Endothelial cell of umbilical vein (primary cell): ENCODE data around the gene KLC1. TPM values are rescaled to one million over a fixed set of nuclear protein-coding genes. Genes with fewer than 3 reads are reported as not detected.

Experiments
- BruUV-seq: library from RNA; stranded (reverse); fragments of 400-500 nt; replicated peaks from 2 replicates; lab custom pipeline; 2021; lab: Mats Ljungman, UMichigan
- CTCF ChIA-PET: fragments of 300-600, 350-600 bp; sonication (Branson Sonifier 250); formaldehyde crosslinking; loops from one replicate; lab custom pipeline; 2021; ENCODE audit warnings: antibody characterized with exemption, inconsistent platforms; lab: Charles Lee
- POLR2A ChIA-PET: fragments of 300-600, 350-600 bp; sonication (Branson Sonifier 250); formaldehyde crosslinking; loops from one replicate; lab custom pipeline; 2021; ENCODE audit warnings: antibody characterized with exemption, inconsistent platforms; lab: Charles Lee
- DNase-seq: peaks from one replicate; pipeline ENCODE4 v3.0.0-alpha.2; 2011; ENCODE audit warnings: low read depth, low spot score
- FAIRE-seq: peaks from 2 replicates; lab custom pipeline; 2011; peaks lifted over from hg19 to GRCh38; lab: Jason Lieb, UNC
- H2AFZ ChIP-seq: 2 replicates; pipeline ENCODE4 v1.6.0; 2012; ENCODE audit warnings: low read depth, low read length, control low read depth, inconsistent platforms
- H3K27ac ChIP-seq: 2 replicates; pipeline ENCODE4 v1.5.1; 2011; ENCODE audit warnings: low read depth, mild to moderate bottlenecking, control low read depth, low read length, moderate library complexity; ENCODE audit not compliant: insufficient read depth
- H3K27me3 ChIP-seq, 2 experiments: 2 replicates each; pipeline versions ENCODE4 v1.6.0 to v1.6.1; 2011; ENCODE audit warnings: low read length in 2 of 2, mixed read lengths in 1 of 2; ENCODE audit not compliant: control insufficient read depth in 2 of 2, insufficient read depth in 2 of 2
- H3K36me3 ChIP-seq, 2 experiments: 2 replicates in 1 of 2; 3 replicates in 1 of 2; pipeline ENCODE4 v1.5.1; 2011; ENCODE audit warnings: low read length in 2 of 2, mild to moderate bottlenecking in 1 of 2, moderate library complexity in 1 of 2; ENCODE audit not compliant: control insufficient read depth in 2 of 2, insufficient read depth in 2 of 2; ENCODE audit errors: extremely low read depth in 1 of 2
- H3K4me1 ChIP-seq: 3 replicates; pipeline ENCODE4 v1.5.1; 2011; ENCODE audit warnings: mild to moderate bottlenecking, low read length; ENCODE audit not compliant: control insufficient read depth, insufficient read depth; ENCODE audit errors: extremely low read depth
- H3K4me2 ChIP-seq: 2 replicates; pipeline ENCODE4 v1.6.1; 2011; ENCODE audit warnings: low read length, control low read depth, mixed read lengths; ENCODE audit not compliant: insufficient read depth
- H3K4me3 ChIP-seq, 3 experiments: fragments of 200-600 bp in 1 of 3; sonication (generic), shearing (Covaris generic) in 1 of 3; replicated peaks in 1 of 3; 2 replicates each; pipeline ENCODE4 v1.5.1; 2011 to 2016; ENCODE audit warnings: control low read depth in 3 of 3, low read length in 3 of 3, mild to moderate bottlenecking in 2 of 3, inconsistent platforms in 1 of 3, low read depth in 1 of 3, moderate library complexity in 1 of 3; ENCODE audit not compliant: insufficient read depth in 1 of 3
- H3K79me2 ChIP-seq: 2 replicates; pipeline ENCODE4 v1.6.0; 2012; ENCODE audit warnings: low read length, inconsistent platforms; ENCODE audit not compliant: control insufficient read depth, insufficient read depth
- H3K9ac ChIP-seq: replicated peaks from 2 replicates; pipeline ENCODE3; 2011; ENCODE audit warnings: low read length, control low read depth; ENCODE audit not compliant: insufficient read depth; ENCODE audit errors: extremely low read depth
- H3K9me1 ChIP-seq: replicated peaks from 3 replicates; pipeline ENCODE4 v1.6.0; 2011; ENCODE audit warnings: mild to moderate bottlenecking, low read length; ENCODE audit not compliant: control insufficient read depth, insufficient read depth; ENCODE audit errors: extremely low read depth
- H3K9me3 ChIP-seq: replicated peaks from 2 replicates; pipeline ENCODE4 v1.5.1; 2012; ENCODE audit warnings: low read length, inconsistent platforms; ENCODE audit not compliant: control insufficient read depth, insufficient read depth
- H4K20me1 ChIP-seq: replicated peaks from 2 replicates; pipeline ENCODE3; 2011; ENCODE audit warnings: mild to moderate bottlenecking, low read length; ENCODE audit not compliant: control insufficient read depth, insufficient read depth; ENCODE audit errors: extremely low read depth
- CTCF ChIP-seq, 2 donors: IDR thresholded peaks; 1 replicate in 1 of 2; 2 replicates in 1 of 2; pipeline ENCODE4 v1.5.1; 2011; ENCODE audit warnings: low read length in 2 of 2, mild to moderate bottlenecking in 2 of 2, moderate library complexity in 2 of 2, control low read depth in 1 of 2, inconsistent platforms in 1 of 2, low read depth in 1 of 2; ENCODE audit not compliant: insufficient read depth in 1 of 2; ENCODE audit errors: extremely low read depth in 1 of 2
- EZH2 ChIP-seq: IDR thresholded peaks from 2 replicates; pipeline ENCODE4 v1.6.1; 2012; ENCODE audit warnings: borderline replicate concordance, low read depth, mild to moderate bottlenecking, moderate library complexity, low read length, inconsistent platforms; ENCODE audit not compliant: severe bottlenecking
- FOS ChIP-seq: IDR thresholded peaks from 2 replicates; pipeline ENCODE4 v1.6.1; 2011; ENCODE audit warnings: mild to moderate bottlenecking, low read length, moderate library complexity, borderline replicate concordance; ENCODE audit not compliant: insufficient read depth
- GATA2 ChIP-seq: IDR thresholded peaks from 2 replicates; pipeline ENCODE4 v1.7.0; 2011; ENCODE audit warnings: low read depth, mild to moderate bottlenecking, moderate library complexity, mixed read lengths, low read length; ENCODE audit not compliant: insufficient read length, insufficient read depth
- JUN ChIP-seq: IDR thresholded peaks from 2 replicates; pipeline ENCODE4 v1.6.1; 2011; ENCODE audit warnings: borderline replicate concordance, low read depth; ENCODE audit not compliant: insufficient read length, insufficient read depth
- MYC ChIP-seq: IDR thresholded peaks from one replicate; pipeline ENCODE4 v1.6.1; 2011; ENCODE audit warnings: mild to moderate bottlenecking, low read depth, low read length
- POLR2A ChIP-seq: IDR thresholded peaks from 2 replicates; pipeline ENCODE4 v1.6.1; 2012; ENCODE audit warnings: low read depth, mild to moderate bottlenecking, control low read depth, low read length
- POLR2AphosphoS5 ChIP-seq: IDR thresholded peaks from 2 replicates; pipeline ENCODE4 v1.6.1; 2012; ENCODE audit warnings: low read depth, mild to moderate bottlenecking, control low read depth, low read length, moderate library complexity; ENCODE audit not compliant: insufficient read depth
- dilution Hi-C: fragments of 300-500 bp; cut with MboI; formaldehyde crosslinking; loops from one replicate; pipeline ENCODE4 v1.15.0; 2019; ENCODE audit warnings: low sequenced_read_pairs; ENCODE audit not compliant: extremely low pct_ligation_motif_present
- intact Hi-C: fragments of 100-400 bp; cut with micrococcal nuclease; formaldehyde crosslinking; loops from one replicate; pipeline ENCODE4 v1.10.0; 2022
- polyA plus RNA-seq, 4 experiments: library from polyadenylated mRNA; depleted of rRNA in 3 of 4; stranded (reverse) in 3 of 4; unstranded in 1 of 4; fragments of >200 nt; gene quantifications; 2 replicates each; pipeline versions ENCODE4 v1.2.1 to v1.2.3, GENCODE V29; 2011 to 2012; ENCODE audit warnings: missing spikeins in 1 of 4
- total RNA-seq: library from RNA; stranded (reverse); gene quantifications from 2 replicates; pipeline ENCODE4 v1.2.3, GENCODE V29; 2021
- TF ChIP-seq, protein P1 (sequence below): IDR thresholded peaks from 2 replicates; pipeline ENCODE4 v1.6.1; 2011; ENCODE audit not compliant: insufficient read depth, insufficient read length

The KLC1 gene
- total and polyA plus RNA-seq, 2 donors (not counting 3 experiments of a cell fraction or from before 2014, with no cell fraction given), result 124 to 233 TPM

GRCh38 chr14:103709814-103710213, 80.8 kb downstream of the KLC1 start:
- no peak overlapping the region for H3K27ac ChIP-seq
- BruUV-seq, result no TSS peak
- no peaks in the 10 kb centered on the region for H4K20me1 ChIP-seq
- H3K79me2 ChIP-seq, result peaks cover 5% of the 10 kb centered on the region
- FAIRE-seq, result no peak
- no peak overlapping the region for H2AFZ ChIP-seq
- no peaks in the 10 kb centered on the region for H3K9me3 ChIP-seq
- ChIA-PET POLR2A (no interaction called here), CTCF (no interaction called here)
- TF ChIP-seq MYC (no peak), FOS (no peak), CTCF (IDR thresholded peaks at IDR 0.05; ENCODE audit: extremely low read depth in 1 of 2, insufficient read depth in 1 of 2, low read depth in 1 of 2, low read length in 2 of 2) (no peak)
- TF ChIP-seq, protein P1, sequence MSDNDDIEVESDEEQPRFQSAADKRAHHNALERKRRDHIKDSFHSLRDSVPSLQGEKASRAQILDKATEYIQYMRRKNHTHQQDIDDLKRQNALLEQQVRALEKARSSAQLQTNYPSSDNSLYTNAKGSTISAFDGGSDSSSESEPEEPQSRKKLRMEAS, result no peak
- peaks cover 38% of the 10 kb centered on the region for H3K4me1 ChIP-seq
- H3K4me3 ChIP-seq, result no peak overlapping the region
- dilution Hi-C loops, result no loop called here
- H3K36me3 ChIP-seq, result peaks cover 0 to 7% of the 10 kb centered on the region in 2 experiments
- no peak overlapping the region for H3K4me2 ChIP-seq
- no peaks in the 10 kb centered on the region for H3K9me1 ChIP-seq
- intact Hi-C loops, result no loop called here
- H3K9ac ChIP-seq, result no peak overlapping the region
- no peak for DNase-seq
- no peaks in the 10 kb centered on the region for H3K27me3 ChIP-seq

- TF ChIP-seq JUN, result no peak
- no peak for TF ChIP-seq POLR2A
- no peak for TF ChIP-seq CTCF (IDR thresholded peaks at IDR 0.05; ENCODE audit: extremely low read depth in 1 of 2, insufficient read depth in 1 of 2, low read depth in 1 of 2, low read length in 2 of 2)
- TF ChIP-seq, protein P1, result no peak
- no peak for TF ChIP-seq POLR2AphosphoS5
- TF ChIP-seq MYC, result no peak
- no peak for TF ChIP-seq EZH2
- TF ChIP-seq GATA2, result no peak
- Histone ChIP-seq H3K9me3 (no peaks in the 10 kb centered on the region), H3K4me1 (peaks cover 27% of the 10 kb centered on the region), H3K27ac (no peak overlapping the region), H3K36me3 (peaks cover 0 to 6% of the 10 kb centered on the region in 2 experiments), H2AFZ (no peak overlapping the region), H3K9ac (no peak overlapping the region), H3K9me1 (no peaks in the 10 kb centered on the region), H3K4me3 (no peak overlapping the region), H4K20me1 (no peaks in the 10 kb centered on the region), H3K4me2 (no peak overlapping the region), H3K79me2 (peaks cover 5% of the 10 kb centered on the region), H3K27me3 (no peaks in the 10 kb centered on the region)
- CTCF ChIA-PET, result interaction anchor here (0.9 to 1.1 kb wide), 2 partner anchors 98 to 200 kb away, joined by 3 read pairs; no protein-coding TSS in a partner anchor
- BruUV-seq, result no TSS peak
- no peak for DNase-seq
- POLR2A ChIA-PET, result no interaction called here
- intact Hi-C loops (no loop called here), dilution Hi-C loops (no loop called here)
- FAIRE-seq, result peak; percentile 61
These were observed 81.9 kb downstream of the KLC1 start for GRCh38 chr14:103710771-103711377.
